ENCODE results near the gene OR2M5. TPM values are rescaled to one million over a fixed set of nuclear protein-coding genes. Genes with fewer than 3 reads are reported as not detected.

Gene OR2M5
- polyA plus RNA-seq (2013), result 0.07 TPM

- CTCF ChIA-PET, result no interaction called here
- no peaks in the 10 kb centered on the region for H3K27me3 ChIP-seq (replicated peaks in 2 of 5; ENCODE audit: control insufficient read depth in 4 of 5, insufficient read depth in 5 of 5, low read length in 4 of 5)
- WGBS (ENCODE audit: insufficient coverage), result no CpG with 5 or more reads among the region's 3 CpGs
Measured at GRCh38 chr1:248144513-248145198, at the start of gene OR2M5. TSS of gene OR2M5 (plus strand) at chr1:248145148. CDS start at chr1:248145148, 0 bp downstream.

GRCh38 chr1:248098529-248098928, 46.4 kb upstream of the OR2M5 start:
- no CpG with 5 or more reads among the region's 1 CpG for WGBS (ENCODE audit: insufficient coverage)
- Histone ChIP-seq H3K27ac (ENCODE audit: insufficient read depth in 1 of 2, low read depth in 1 of 2, low read length in 2 of 2, poor library complexity in 1 of 2, severe bottlenecking in 2 of 2) (no peak overlapping the region), H3K9me3 (ENCODE audit: control extremely low read depth in 1 of 5, control insufficient read depth in 4 of 5, insufficient read depth in 2 of 5, low read depth in 1 of 5, low read length in 4 of 5) (no peaks in the 10 kb centered on the region), H3K27me3 (replicated peaks in 2 of 5; ENCODE audit: control insufficient read depth in 4 of 5, insufficient read depth in 5 of 5, low read length in 4 of 5) (no peaks in the 10 kb centered on the region), H3K4me3 (ENCODE audit: control insufficient read depth in 1 of 7, extremely low read depth in 1 of 7, insufficient read depth in 4 of 7, low read depth in 2 of 7, low read length in 6 of 7) (no peak overlapping the region), H3K4me1 (ENCODE audit: control extremely low read depth in 1 of 4, control insufficient read depth in 4 of 4, insufficient read depth in 4 of 4, low read length in 3 of 4) (no peaks in the 10 kb centered on the region), H3K36me3 (ENCODE audit: control insufficient read depth in 4 of 4, insufficient read depth in 4 of 4, low read length in 3 of 4) (no peaks in the 10 kb centered on the region)
- DNase-seq, result no peak
- POLR2A ChIA-PET, result no interaction called here
- CTCF ChIA-PET, result no interaction called here

More at GRCh38 chr1:248144513-248145198, at the start of gene OR2M5:
- Histone ChIP-seq H3K36me3 (ENCODE audit: control insufficient read depth in 4 of 4, insufficient read depth in 4 of 4, low read length in 3 of 4) (no peaks in the 10 kb centered on the region), H3K9me3 (ENCODE audit: control extremely low read depth in 1 of 5, control insufficient read depth in 4 of 5, insufficient read depth in 2 of 5, low read depth in 1 of 5, low read length in 4 of 5) (peaks cover 0 to 3% (median 0%) of the 10 kb centered on the region in 5 experiments), H3K27ac (ENCODE audit: insufficient read depth in 1 of 2, low read depth in 1 of 2, low read length in 2 of 2, poor library complexity in 1 of 2, severe bottlenecking in 2 of 2) (no peak within 1 kb of the TSS), H3K4me1 (ENCODE audit: control extremely low read depth in 1 of 4, control insufficient read depth in 4 of 4, insufficient read depth in 4 of 4, low read length in 3 of 4) (no peaks in the 10 kb centered on the region), H3K4me3 (ENCODE audit: control insufficient read depth in 1 of 7, extremely low read depth in 1 of 7, insufficient read depth in 4 of 7, low read depth in 2 of 7, low read length in 6 of 7) (no peak within 1 kb of the TSS)
- DNase-seq, result no peak
- POLR2A ChIA-PET, result no interaction called here

GRCh38 chr1:248102847-248103246, 42.1 kb upstream of the OR2M5 start:
- H3K4me1 ChIP-seq (ENCODE audit: control extremely low read depth in 1 of 4, control insufficient read depth in 4 of 4, insufficient read depth in 4 of 4, low read length in 3 of 4), result no peaks in the 10 kb centered on the region
- no peak overlapping the region for H3K27ac ChIP-seq (ENCODE audit: insufficient read depth in 1 of 2, low read depth in 1 of 2, low read length in 2 of 2, poor library complexity in 1 of 2, severe bottlenecking in 2 of 2)
- DNase-seq, result no peak
- H3K4me3 ChIP-seq (ENCODE audit: control insufficient read depth in 1 of 7, extremely low read depth in 1 of 7, insufficient read depth in 4 of 7, low read depth in 2 of 7, low read length in 6 of 7), result no peak overlapping the region
- peaks cover 0 to 17% (median 0%) of the 10 kb centered on the region in 5 experiments for H3K9me3 ChIP-seq (ENCODE audit: control extremely low read depth in 1 of 5, control insufficient read depth in 4 of 5, insufficient read depth in 2 of 5, low read depth in 1 of 5, low read length in 4 of 5)
- no peaks in the 10 kb centered on the region for H3K27me3 ChIP-seq (replicated peaks in 2 of 5; ENCODE audit: control insufficient read depth in 4 of 5, insufficient read depth in 5 of 5, low read length in 4 of 5)
- POLR2A ChIA-PET, result no interaction called here
- CTCF ChIA-PET, result no interaction called here
- no peaks in the 10 kb centered on the region for H3K36me3 ChIP-seq (ENCODE audit: control insufficient read depth in 4 of 4, insufficient read depth in 4 of 4, low read length in 3 of 4)

- 93% methylated on average over 5 of the region's 5 CpGs for WGBS (ENCODE audit: insufficient coverage)
- Histone ChIP-seq H3K9me3 (ENCODE audit: control extremely low read depth in 1 of 5, control insufficient read depth in 4 of 5, insufficient read depth in 2 of 5, low read depth in 1 of 5, low read length in 4 of 5) (peaks cover 0 to 48% (median 15%) of the 10 kb centered on the region in 5 experiments), H3K36me3 (ENCODE audit: control insufficient read depth in 4 of 4, insufficient read depth in 4 of 4, low read length in 3 of 4) (no peaks in the 10 kb centered on the region), H3K4me1 (ENCODE audit: control extremely low read depth in 1 of 4, control insufficient read depth in 4 of 4, insufficient read depth in 4 of 4, low read length in 3 of 4) (no peaks in the 10 kb centered on the region), H3K4me3 (ENCODE audit: control insufficient read depth in 1 of 7, extremely low read depth in 1 of 7, insufficient read depth in 4 of 7, low read depth in 2 of 7, low read length in 6 of 7) (peak overlapping the region in 1 of 7 experiments; percentile 6), H3K27ac (ENCODE audit: insufficient read depth in 1 of 2, low read depth in 1 of 2, low read length in 2 of 2, poor library complexity in 1 of 2, severe bottlenecking in 2 of 2) (no peak overlapping the region), H3K27me3 (replicated peaks in 2 of 5; ENCODE audit: control insufficient read depth in 4 of 5, insufficient read depth in 5 of 5, low read length in 4 of 5) (no peaks in the 10 kb centered on the region)
- ChIA-PET CTCF (no interaction called here), POLR2A (no interaction called here)
- DNase-seq, result peak in 1 of 3 donors; percentile 9
Measured at GRCh38 chr1:248111157-248111556, 33.8 kb upstream of the OR2M5 start.

- peak; percentile 29 to 68 (median 54) for DNase-seq
- Histone ChIP-seq H3K4me1 (ENCODE audit: control extremely low read depth in 1 of 4, control insufficient read depth in 4 of 4, insufficient read depth in 4 of 4, low read length in 3 of 4) (no peaks in the 10 kb centered on the region), H3K9me3 (ENCODE audit: control extremely low read depth in 1 of 5, control insufficient read depth in 4 of 5, insufficient read depth in 2 of 5, low read depth in 1 of 5, low read length in 4 of 5) (peaks cover 0 to 34% (median 15%) of the 10 kb centered on the region in 5 experiments), H3K4me3 (ENCODE audit: control insufficient read depth in 1 of 7, extremely low read depth in 1 of 7, insufficient read depth in 4 of 7, low read depth in 2 of 7, low read length in 6 of 7) (no peak overlapping the region), H3K27me3 (replicated peaks in 2 of 5; ENCODE audit: control insufficient read depth in 4 of 5, insufficient read depth in 5 of 5, low read length in 4 of 5) (no peaks in the 10 kb centered on the region), H3K36me3 (ENCODE audit: control insufficient read depth in 4 of 4, insufficient read depth in 4 of 4, low read length in 3 of 4) (no peaks in the 10 kb centered on the region), H3K27ac (ENCODE audit: insufficient read depth in 1 of 2, low read depth in 1 of 2, low read length in 2 of 2, poor library complexity in 1 of 2, severe bottlenecking in 2 of 2) (no peak overlapping the region)
- 81% methylated on average over 5 of the region's 7 CpGs for WGBS (ENCODE audit: insufficient coverage)
- ChIA-PET CTCF (no interaction called here), POLR2A (no interaction called here)
Measured at GRCh38 chr1:248114890-248115289, 30.1 kb upstream of the OR2M5 start.

GRCh38 chr1:248127653-248128052, 17.3 kb upstream of the OR2M5 start:
- 98% methylated on average over 5 of the region's 5 CpGs for WGBS (ENCODE audit: insufficient coverage)
- ChIA-PET CTCF (no interaction called here), POLR2A (no interaction called here)
- Histone ChIP-seq H3K27ac (ENCODE audit: insufficient read depth in 1 of 2, low read depth in 1 of 2, low read length in 2 of 2, poor library complexity in 1 of 2, severe bottlenecking in 2 of 2) (no peak overlapping the region), H3K4me3 (ENCODE audit: control insufficient read depth in 1 of 7, extremely low read depth in 1 of 7, insufficient read depth in 4 of 7, low read depth in 2 of 7, low read length in 6 of 7) (no peak overlapping the region), H3K36me3 (ENCODE audit: control insufficient read depth in 4 of 4, insufficient read depth in 4 of 4, low read length in 3 of 4) (no peaks in the 10 kb centered on the region), H3K9me3 (ENCODE audit: control extremely low read depth in 1 of 5, control insufficient read depth in 4 of 5, insufficient read depth in 2 of 5, low read depth in 1 of 5, low read length in 4 of 5) (peaks cover 0 to 19% (median 5%) of the 10 kb centered on the region in 5 experiments), H3K4me1 (ENCODE audit: control extremely low read depth in 1 of 4, control insufficient read depth in 4 of 4, insufficient read depth in 4 of 4, low read length in 3 of 4) (no peaks in the 10 kb centered on the region), H3K27me3 (replicated peaks in 2 of 5; ENCODE audit: control insufficient read depth in 4 of 5, insufficient read depth in 5 of 5, low read length in 4 of 5) (no peaks in the 10 kb centered on the region)
- DNase-seq, result no peak

GRCh38 chr1:248136811-248137210, 8.1 kb upstream of the OR2M5 start:
- CTCF ChIA-PET, result no interaction called here
- no peak overlapping the region for H3K4me3 ChIP-seq (ENCODE audit: control insufficient read depth in 1 of 7, extremely low read depth in 1 of 7, insufficient read depth in 4 of 7, low read depth in 2 of 7, low read length in 6 of 7)
- no peaks in the 10 kb centered on the region for H3K4me1 ChIP-seq (ENCODE audit: control extremely low read depth in 1 of 4, control insufficient read depth in 4 of 4, insufficient read depth in 4 of 4, low read length in 3 of 4)
- H3K36me3 ChIP-seq (ENCODE audit: control insufficient read depth in 4 of 4, insufficient read depth in 4 of 4, low read length in 3 of 4), result no peaks in the 10 kb centered on the region
- H3K9me3 ChIP-seq (ENCODE audit: control extremely low read depth in 1 of 5, control insufficient read depth in 4 of 5, insufficient read depth in 2 of 5, low read depth in 1 of 5, low read length in 4 of 5), result no peaks in the 10 kb centered on the region
- DNase-seq, result no peak
- 77% methylated on average over 21 of the region's 21 CpGs for WGBS (ENCODE audit: insufficient coverage)
- H3K27me3 ChIP-seq (replicated peaks in 2 of 5; ENCODE audit: control insufficient read depth in 4 of 5, insufficient read depth in 5 of 5, low read length in 4 of 5), result no peaks in the 10 kb centered on the region
- H3K27ac ChIP-seq (ENCODE audit: insufficient read depth in 1 of 2, low read depth in 1 of 2, low read length in 2 of 2, poor library complexity in 1 of 2, severe bottlenecking in 2 of 2), result no peak overlapping the region
- POLR2A ChIA-PET, result no interaction called here

Measured in common myeloid progenitor, CD34-positive (primary cell).